Kidney (tissue), 14 donors: ENCODE measurements around the gene MRPS34. TPM values are rescaled to one million over a fixed set of nuclear protein-coding genes. Genes with fewer than 3 reads are reported as not detected.

Experiments used
- DNase-seq, 5 donors: peaks; one replicate each; pipeline ENCODE4 v3.0.0-alpha.2; 2013 to 2020
- FAIRE-seq: peaks from 2 replicates; lab custom pipeline; 2012; peaks lifted over from hg19 to GRCh38; lab: Jason Lieb, UNC
- H3K27ac ChIP-seq, 2 donors: one replicate each; pipeline ENCODE4 v1.7.0; 2013; ENCODE audit warnings: low read depth in 2 of 2, low read length in 2 of 2, inconsistent platforms in 1 of 2
- H3K27me3 ChIP-seq: one replicate; pipeline ENCODE4 v1.7.1; 2013; ENCODE audit warnings: low read length, inconsistent platforms; ENCODE audit not compliant: control insufficient read depth, insufficient read depth
- H3K36me3 ChIP-seq, 3 donors: one replicate each; pipeline versions ENCODE4 v1.7.0 to v1.7.1; 2013; ENCODE audit warnings: low read length in 3 of 3, control low read depth in 1 of 3, inconsistent platforms in 1 of 3; ENCODE audit not compliant: insufficient read depth in 3 of 3, control insufficient read depth in 2 of 3
- H3K4me1 ChIP-seq, 3 donors: one replicate each; pipeline versions ENCODE4 v1.7.0 to v1.7.1; 2013; ENCODE audit warnings: low read length in 3 of 3, inconsistent platforms in 1 of 3, low read depth in 1 of 3; ENCODE audit not compliant: control insufficient read depth in 2 of 3, insufficient read depth in 2 of 3
- H3K4me3 ChIP-seq, 3 donors: one replicate each; pipeline versions ENCODE4 v1.7.0 to v1.8.1; 2013; ENCODE audit warnings: low read length in 3 of 3, control low read depth in 1 of 3, inconsistent platforms in 1 of 3
- H3K9ac ChIP-seq, 3 donors: one replicate each; pipeline versions ENCODE4 v1.7.0 to v1.7.1; 2013; ENCODE audit warnings: low read length in 3 of 3, control low read depth in 1 of 3, inconsistent platforms in 1 of 3
- H3K9me3 ChIP-seq, 3 donors: one replicate each; pipeline versions ENCODE4 v1.7.0 to v1.7.1; 2013; ENCODE audit warnings: low read length in 3 of 3, control low read depth in 1 of 3, inconsistent platforms in 1 of 3; ENCODE audit not compliant: control insufficient read depth in 2 of 3, insufficient read depth in 1 of 3
- intact Hi-C: fragments of 100-400 bp; cut with DNase I; formaldehyde crosslinking; loops from one replicate; pipeline ENCODE4 v1.11.1; 2022
- polyA plus RNA-seq: library from polyadenylated mRNA; stranded (reverse); fragments of 350-450 nt; fragmentation: Illumina TruSeq; extraction: RNeasy Lipid Tissue Mini Kit (QIAGEN cat#74804); gene quantifications from one replicate; pipeline ENCODE4 v1.2.3, GENCODE V29; 2014; ENCODE audit warnings: low read depth, low replicate concordance; ENCODE audit not compliant: insufficient read depth
- total RNA-seq: library from RNA; stranded (reverse); fragmentation: NEBNext Ultra II Directional; extraction: Animal tissue kit (Norgen Biotek cat#: 25700); gene quantifications from one replicate; pipeline ENCODE4 v1.2.1, GENCODE V29; 2021
- TF ChIP-seq, protein P1 (sequence below): IDR thresholded peaks from 3 replicates; pipeline ENCODE4 v1.5.1; 2012; ENCODE audit warnings: mild to moderate bottlenecking, moderate library complexity, borderline replicate concordance; ENCODE audit not compliant: insufficient read depth; ENCODE audit errors: extremely low read depth
- donor health status: control.
- donor health status: control.
- donor health status: control.
- donor health status: control.
- donor health status: control.
- donor health status: DM: yes; HTN: yes; CAD: no.
- donor health status: Normal renal cell carcinoma (clear cell type).

The MRPS34 gene
- total and polyA plus RNA-seq, 2 donors from 2014 or later = 61.7 to 187 TPM

DNA sequence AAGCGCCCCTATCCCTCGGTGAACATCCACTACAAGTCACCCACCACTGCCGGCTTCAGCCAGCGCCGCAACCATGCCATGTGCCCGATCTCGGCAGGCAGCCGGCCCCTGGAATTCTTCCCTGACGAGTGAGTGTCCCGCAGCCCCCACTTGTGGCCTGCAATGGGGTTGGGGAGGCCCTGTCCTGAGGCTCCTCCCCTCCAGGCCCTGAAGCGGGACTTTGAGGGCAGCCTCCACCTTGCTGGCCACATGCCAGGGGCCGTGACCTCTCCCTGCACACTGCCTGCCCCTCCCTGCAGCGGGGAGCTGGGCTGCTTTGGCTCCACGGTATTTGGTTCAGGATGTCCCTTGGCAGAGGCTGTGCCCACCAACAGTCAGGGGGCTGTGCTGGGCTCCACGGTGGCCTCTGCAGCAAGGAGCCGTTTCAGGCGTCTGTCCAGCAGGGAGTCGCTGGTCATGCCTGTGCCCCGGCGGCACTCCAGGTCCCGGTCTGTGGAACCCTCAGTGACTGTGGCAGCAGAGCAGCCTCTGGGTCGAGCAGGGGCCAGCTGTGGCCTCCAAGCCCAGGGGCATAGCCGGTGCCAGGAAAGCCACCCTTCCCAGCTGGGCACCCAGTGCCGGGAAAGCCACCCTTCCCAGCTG, 9.9 kb downstream of the MRPS34 start:
- H3K27ac ChIP-seq = no peak overlapping the region
- peak in 3 of 5 donors; percentile 11 to 66 (median 36) for DNase-seq
- H3K27me3 ChIP-seq = no peaks in the 10 kb centered on the region
- H3K9ac ChIP-seq = no peak overlapping the region
- peaks cover 0 to 14% (median 10%) of the 10 kb centered on the region in 3 donors for H3K36me3 ChIP-seq
- FAIRE-seq = no peak
- no peak overlapping the region for H3K4me3 ChIP-seq
- TF ChIP-seq, protein P1, sequence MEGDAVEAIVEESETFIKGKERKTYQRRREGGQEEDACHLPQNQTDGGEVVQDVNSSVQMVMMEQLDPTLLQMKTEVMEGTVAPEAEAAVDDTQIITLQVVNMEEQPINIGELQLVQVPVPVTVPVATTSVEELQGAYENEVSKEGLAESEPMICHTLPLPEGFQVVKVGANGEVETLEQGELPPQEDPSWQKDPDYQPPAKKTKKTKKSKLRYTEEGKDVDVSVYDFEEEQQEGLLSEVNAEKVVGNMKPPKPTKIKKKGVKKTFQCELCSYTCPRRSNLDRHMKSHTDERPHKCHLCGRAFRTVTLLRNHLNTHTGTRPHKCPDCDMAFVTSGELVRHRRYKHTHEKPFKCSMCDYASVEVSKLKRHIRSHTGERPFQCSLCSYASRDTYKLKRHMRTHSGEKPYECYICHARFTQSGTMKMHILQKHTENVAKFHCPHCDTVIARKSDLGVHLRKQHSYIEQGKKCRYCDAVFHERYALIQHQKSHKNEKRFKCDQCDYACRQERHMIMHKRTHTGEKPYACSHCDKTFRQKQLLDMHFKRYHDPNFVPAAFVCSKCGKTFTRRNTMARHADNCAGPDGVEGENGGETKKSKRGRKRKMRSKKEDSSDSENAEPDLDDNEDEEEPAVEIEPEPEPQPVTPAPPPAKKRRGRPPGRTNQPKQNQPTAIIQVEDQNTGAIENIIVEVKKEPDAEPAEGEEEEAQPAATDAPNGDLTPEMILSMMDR = no peak
- intact Hi-C loops = no loop called here
- H3K4me1 ChIP-seq = no peaks in the 10 kb centered on the region
- H3K9me3 ChIP-seq = no peaks in the 10 kb centered on the region

DNA sequence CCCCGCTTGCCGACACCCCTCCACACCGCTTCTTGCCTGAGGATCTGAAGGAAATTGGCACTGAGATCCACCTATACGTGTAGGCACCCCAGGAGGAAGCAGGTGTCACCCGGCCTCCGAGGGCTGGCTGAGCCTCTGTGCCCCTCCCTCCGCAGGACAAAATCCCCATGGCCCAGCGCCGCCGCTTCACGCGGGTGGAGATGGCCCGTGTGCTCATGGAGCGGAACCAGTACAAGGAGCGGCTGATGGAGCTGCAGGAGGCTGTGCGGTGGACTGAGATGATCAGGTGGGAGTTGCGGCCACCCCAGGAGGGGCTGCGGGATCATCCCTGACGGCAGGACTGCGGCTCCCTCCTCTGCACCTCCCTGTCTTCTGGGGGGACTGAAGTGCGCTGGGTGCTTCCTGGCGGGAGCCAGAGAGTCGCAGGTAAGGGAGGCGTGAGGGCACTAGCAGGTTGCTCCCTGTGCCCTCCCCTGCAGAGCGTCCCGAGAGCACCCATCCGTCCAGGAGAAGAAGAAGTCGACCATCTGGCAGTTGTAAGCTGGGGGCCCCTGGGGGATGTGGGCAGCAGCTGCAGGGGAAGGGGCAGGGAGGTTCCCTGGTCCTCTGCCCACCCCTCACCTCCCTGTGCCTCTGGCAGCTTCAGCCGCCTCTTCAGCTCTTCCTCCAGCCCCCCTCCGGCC, 10.6 kb downstream of the MRPS34 start:
- DNase-seq = peak in 4 of 5 donors; percentile 4 to 52 (median 27)

GRCh38 chr16:1761751-1762150, 11.2 kb downstream of the MRPS34 start:
- Histone ChIP-seq H3K36me3 (peaks cover 0 to 14% (median 6%) of the 10 kb centered on the region in 3 donors), H3K4me3 (no peak overlapping the region), H3K4me1 (no peaks in the 10 kb centered on the region), H3K9ac (no peak overlapping the region), H3K27me3 (no peaks in the 10 kb centered on the region), H3K9me3 (no peaks in the 10 kb centered on the region), H3K27ac (no peak overlapping the region)
- TF ChIP-seq, protein P1 = no peak
- DNase-seq (no peak), FAIRE-seq (no peak)
- intact Hi-C loops = no loop called here

More for the DNA sequence above, 10.6 kb downstream of the MRPS34 start:
- H3K27me3 ChIP-seq = no peaks in the 10 kb centered on the region
- FAIRE-seq = no peak
- peaks cover 0 to 14% (median 9%) of the 10 kb centered on the region in 3 donors for H3K36me3 ChIP-seq
- intact Hi-C loops = no loop called here
- H3K9ac ChIP-seq = no peak overlapping the region
- H3K4me1 ChIP-seq = no peaks in the 10 kb centered on the region
- TF ChIP-seq, protein P1 = no peak
- H3K27ac ChIP-seq = no peak overlapping the region
- H3K4me3 ChIP-seq = no peak overlapping the region
- no peaks in the 10 kb centered on the region for H3K9me3 ChIP-seq
